ENCODE results near the gene LRIG3. TPM values are rescaled to one million over a fixed set of nuclear protein-coding genes. Genes with fewer than 3 reads are reported as not detected.

LRIG3 gene
- 9.8 and 10.5 TPM in 2 replicates for total RNA-seq

GRCh38 chr12:58920102-58920960 is at the start of gene LRIG3:
LRIG3 (minus strand) TSS chr12:58920504; CDS start chr12:58920235, 269 bp downstream.

Measured in myometrial cell (primary cell).